Endothelial cell of umbilical vein (primary cell): ENCODE results near the gene RBMS3. TPM values are rescaled to one million over a fixed set of nuclear protein-coding genes. Genes with fewer than 3 reads are reported as not detected.

ENCODE experiments used
- BruUV-seq: library from RNA; stranded (reverse); fragments of 400-500 nt; replicated peaks from 2 replicates; lab custom pipeline; 2021; lab: Mats Ljungman, UMichigan
- CTCF ChIA-PET: fragments of 300-600, 350-600 bp; sonication (Branson Sonifier 250); formaldehyde crosslinking; loops from one replicate; lab custom pipeline; 2021; ENCODE audit warnings: antibody characterized with exemption, inconsistent platforms; lab: Charles Lee
- POLR2A ChIA-PET: fragments of 300-600, 350-600 bp; sonication (Branson Sonifier 250); formaldehyde crosslinking; loops from one replicate; lab custom pipeline; 2021; ENCODE audit warnings: antibody characterized with exemption, inconsistent platforms; lab: Charles Lee
- DNase-seq: peaks from one replicate; pipeline ENCODE4 v3.0.0-alpha.2; 2011; ENCODE audit warnings: low read depth, low spot score
- FAIRE-seq: peaks from 2 replicates; lab custom pipeline; 2011; peaks lifted over from hg19 to GRCh38; lab: Jason Lieb, UNC
- H2AFZ ChIP-seq: 2 replicates; pipeline ENCODE4 v1.6.0; 2012; ENCODE audit warnings: low read depth, low read length, control low read depth, inconsistent platforms
- H3K27ac ChIP-seq: 2 replicates; pipeline ENCODE4 v1.5.1; 2011; ENCODE audit warnings: low read depth, mild to moderate bottlenecking, control low read depth, low read length, moderate library complexity; ENCODE audit not compliant: insufficient read depth
- H3K27me3 ChIP-seq, 2 experiments: 2 replicates each; pipeline versions ENCODE4 v1.6.0 to v1.6.1; 2011; ENCODE audit warnings: low read length in 2 of 2, mixed read lengths in 1 of 2; ENCODE audit not compliant: control insufficient read depth in 2 of 2, insufficient read depth in 2 of 2
- H3K36me3 ChIP-seq, 2 experiments: 2 replicates in 1 of 2; 3 replicates in 1 of 2; pipeline ENCODE4 v1.5.1; 2011; ENCODE audit warnings: low read length in 2 of 2, mild to moderate bottlenecking in 1 of 2, moderate library complexity in 1 of 2; ENCODE audit not compliant: control insufficient read depth in 2 of 2, insufficient read depth in 2 of 2; ENCODE audit errors: extremely low read depth in 1 of 2
- H3K4me1 ChIP-seq: 3 replicates; pipeline ENCODE4 v1.5.1; 2011; ENCODE audit warnings: mild to moderate bottlenecking, low read length; ENCODE audit not compliant: control insufficient read depth, insufficient read depth; ENCODE audit errors: extremely low read depth
- H3K4me2 ChIP-seq: 2 replicates; pipeline ENCODE4 v1.6.1; 2011; ENCODE audit warnings: low read length, control low read depth, mixed read lengths; ENCODE audit not compliant: insufficient read depth
- H3K4me3 ChIP-seq, 3 experiments: fragments of 200-600 bp in 1 of 3; sonication (generic), shearing (Covaris generic) in 1 of 3; replicated peaks in 1 of 3; 2 replicates each; pipeline ENCODE4 v1.5.1; 2011 to 2016; ENCODE audit warnings: control low read depth in 3 of 3, low read length in 3 of 3, mild to moderate bottlenecking in 2 of 3, inconsistent platforms in 1 of 3, low read depth in 1 of 3, moderate library complexity in 1 of 3; ENCODE audit not compliant: insufficient read depth in 1 of 3
- H3K79me2 ChIP-seq: 2 replicates; pipeline ENCODE4 v1.6.0; 2012; ENCODE audit warnings: low read length, inconsistent platforms; ENCODE audit not compliant: control insufficient read depth, insufficient read depth
- H3K9ac ChIP-seq: replicated peaks from 2 replicates; pipeline ENCODE3; 2011; ENCODE audit warnings: low read length, control low read depth; ENCODE audit not compliant: insufficient read depth; ENCODE audit errors: extremely low read depth
- H3K9me1 ChIP-seq: replicated peaks from 3 replicates; pipeline ENCODE4 v1.6.0; 2011; ENCODE audit warnings: mild to moderate bottlenecking, low read length; ENCODE audit not compliant: control insufficient read depth, insufficient read depth; ENCODE audit errors: extremely low read depth
- H3K9me3 ChIP-seq: replicated peaks from 2 replicates; pipeline ENCODE4 v1.5.1; 2012; ENCODE audit warnings: low read length, inconsistent platforms; ENCODE audit not compliant: control insufficient read depth, insufficient read depth
- H4K20me1 ChIP-seq: replicated peaks from 2 replicates; pipeline ENCODE3; 2011; ENCODE audit warnings: mild to moderate bottlenecking, low read length; ENCODE audit not compliant: control insufficient read depth, insufficient read depth; ENCODE audit errors: extremely low read depth
- EZH2 ChIP-seq: IDR thresholded peaks from 2 replicates; pipeline ENCODE4 v1.6.1; 2012; ENCODE audit warnings: borderline replicate concordance, low read depth, mild to moderate bottlenecking, moderate library complexity, low read length, inconsistent platforms; ENCODE audit not compliant: severe bottlenecking
- FOS ChIP-seq: IDR thresholded peaks from 2 replicates; pipeline ENCODE4 v1.6.1; 2011; ENCODE audit warnings: mild to moderate bottlenecking, low read length, moderate library complexity, borderline replicate concordance; ENCODE audit not compliant: insufficient read depth
- MAX ChIP-seq: IDR thresholded peaks from 2 replicates; pipeline ENCODE4 v1.6.1; 2011; ENCODE audit not compliant: insufficient read depth, insufficient read length
- MYC ChIP-seq: IDR thresholded peaks from one replicate; pipeline ENCODE4 v1.6.1; 2011; ENCODE audit warnings: mild to moderate bottlenecking, low read depth, low read length
- POLR2A ChIP-seq: IDR thresholded peaks from 2 replicates; pipeline ENCODE4 v1.6.1; 2012; ENCODE audit warnings: low read depth, mild to moderate bottlenecking, control low read depth, low read length
- dilution Hi-C: fragments of 300-500 bp; cut with MboI; formaldehyde crosslinking; loops from one replicate; pipeline ENCODE4 v1.15.0; 2019; ENCODE audit warnings: low sequenced_read_pairs; ENCODE audit not compliant: extremely low pct_ligation_motif_present
- intact Hi-C: fragments of 100-400 bp; cut with micrococcal nuclease; formaldehyde crosslinking; loops from one replicate; pipeline ENCODE4 v1.10.0; 2022
- polyA plus RNA-seq, 4 experiments: library from polyadenylated mRNA; depleted of rRNA in 3 of 4; stranded (reverse) in 3 of 4; unstranded in 1 of 4; fragments of >200 nt; gene quantifications; 2 replicates each; pipeline versions ENCODE4 v1.2.1 to v1.2.3, GENCODE V29; 2011 to 2012; ENCODE audit warnings: missing spikeins in 1 of 4
- total RNA-seq: library from RNA; stranded (reverse); gene quantifications from 2 replicates; pipeline ENCODE4 v1.2.3, GENCODE V29; 2021

RBMS3 gene
- total and polyA plus RNA-seq, 2 donors (not counting 3 experiments of a cell fraction or from before 2014, with no cell fraction given), result 13.6 to 42.3 TPM

- no peak for DNase-seq
- ChIA-PET POLR2A (no interaction called here), CTCF (no interaction called here)
- no peak overlapping the region for H3K27ac ChIP-seq
- no TSS peak for BruUV-seq
- no peak overlapping the region for H3K4me2 ChIP-seq
- H3K27me3 ChIP-seq, result no peaks in the 10 kb centered on the region
- intact Hi-C loops, result no loop called here
- no peaks in the 10 kb centered on the region for H3K4me1 ChIP-seq
- H3K36me3 ChIP-seq, result peaks cover 0 to 2% of the 10 kb centered on the region in 2 experiments
- H3K9ac ChIP-seq, result no peak overlapping the region
- no peak overlapping the region for H2AFZ ChIP-seq
- no peak overlapping the region for H3K4me3 ChIP-seq
- H4K20me1 ChIP-seq, result no peaks in the 10 kb centered on the region
- H3K79me2 ChIP-seq, result no peaks in the 10 kb centered on the region
- FAIRE-seq, result no peak
- no peaks in the 10 kb centered on the region for H3K9me3 ChIP-seq
- dilution Hi-C loops, result no loop called here
- no peaks in the 10 kb centered on the region for H3K9me1 ChIP-seq
- TF ChIP-seq POLR2A (no peak), MAX (no peak), FOS (no peak), EZH2 (no peak), MYC (no peak)
Measured at GRCh38 chr3:29903600-29903999, 622.7 kb downstream of the RBMS3 start.

GRCh38 chr3:29906906-29907305 is 626.0 kb downstream of the RBMS3 start:
- Histone ChIP-seq H3K9me1 (no peaks in the 10 kb centered on the region), H4K20me1 (no peaks in the 10 kb centered on the region), H3K27me3 (no peaks in the 10 kb centered on the region), H3K4me3 (no peak overlapping the region), H2AFZ (no peak overlapping the region), H3K4me1 (no peaks in the 10 kb centered on the region), H3K4me2 (no peak overlapping the region), H3K36me3 (no peaks in the 10 kb centered on the region), H3K27ac (no peak overlapping the region), H3K9ac (no peak overlapping the region), H3K9me3 (no peaks in the 10 kb centered on the region), H3K79me2 (no peaks in the 10 kb centered on the region)
- ChIA-PET POLR2A (no interaction called here), CTCF (interaction anchor here (1.3 to 1.7 kb wide), 2 partner anchors 8 to 11 kb away, joined by 3 to 5 read pairs; no protein-coding TSS in a partner anchor)
- FAIRE-seq (no peak), DNase-seq (no peak)
- BruUV-seq, result no TSS peak
- dilution Hi-C loops, result no loop called here
- TF ChIP-seq MAX, result no peak
- intact Hi-C loops, result no loop called here
